Hepatocyte (in vitro differentiated cells): Measurements from ENCODE around the gene RNASE4. TPM values are rescaled to one million over a fixed set of nuclear protein-coding genes. Genes with fewer than 3 reads are reported as not detected.

Experiments
- DNase-seq: peaks from one replicate; pipeline ENCODE4 v3.0.0-alpha.2; 2016; ENCODE audit warnings: low spot score
- H2AFZ ChIP-seq: fragments of 200-600 bp; sonication (generic); 2 replicates; pipeline ENCODE4 v1.6.0; 2016; ENCODE audit warnings: antibody characterized with exemption, mild to moderate bottlenecking
- H3K27ac ChIP-seq: fragments of 200-600 bp; sonication (generic); 2 replicates; pipeline ENCODE4 v1.5.1; 2016; ENCODE audit warnings: mild to moderate bottlenecking
- H3K27me3 ChIP-seq: fragments of 200-600 bp; sonication (generic); 2 replicates; pipeline ENCODE4 v1.6.1; 2016
- H3K36me3 ChIP-seq: fragments of 200-600 bp; sonication (generic); replicated peaks from 2 replicates; pipeline ENCODE4 v1.5.1; 2016; ENCODE audit warnings: low read depth; ENCODE audit not compliant: insufficient read depth
- H3K4me1 ChIP-seq: fragments of 200-600 bp; sonication (generic); 2 replicates; pipeline ENCODE4 v1.5.1; 2016; ENCODE audit warnings: mild to moderate bottlenecking, moderate library complexity; ENCODE audit not compliant: insufficient read depth
- H3K4me2 ChIP-seq: fragments of 200-600 bp; sonication (generic); 2 replicates; pipeline ENCODE4 v1.6.0; 2016
- H3K4me3 ChIP-seq: fragments of 200-600 bp; sonication (generic); 2 replicates; pipeline ENCODE4 v1.5.1; 2016; ENCODE audit warnings: mild to moderate bottlenecking
- H3K79me2 ChIP-seq: fragments of 200-600 bp; sonication (generic); 2 replicates; pipeline ENCODE4 v1.6.0; 2017; ENCODE audit warnings: mild to moderate bottlenecking
- H3K9me2 ChIP-seq: fragments of 200-600 bp; sonication (generic); replicated peaks from 2 replicates; pipeline ENCODE4 v1.6.0; 2017; ENCODE audit warnings: mild to moderate bottlenecking; ENCODE audit not compliant: insufficient read depth
- H3K9me3 ChIP-seq: fragments of 200-600 bp; sonication (generic); 2 replicates; pipeline ENCODE4 v1.5.1; 2016; ENCODE audit warnings: low read depth, mild to moderate bottlenecking
- H4K20me1 ChIP-seq: fragments of 200-600 bp; sonication (generic); 2 replicates; pipeline ENCODE4 v1.6.0; 2016; ENCODE audit warnings: mild to moderate bottlenecking; ENCODE audit not compliant: insufficient read depth, poor library complexity, severe bottlenecking
- CTCF ChIP-seq: fragments of 200-600 bp; sonication (generic); IDR thresholded peaks from 2 replicates; pipeline ENCODE4 v1.5.1; 2016; ENCODE audit warnings: antibody characterized with exemption, mild to moderate bottlenecking; ENCODE audit not compliant: poor library complexity
- EZH2 ChIP-seq: fragments of 200-600 bp; sonication (generic); IDR thresholded peaks from 2 replicates; pipeline ENCODE4 v1.6.1; 2016; ENCODE audit warnings: antibody characterized with exemption, mild to moderate bottlenecking, borderline replicate concordance
- EZH2phosphoT487 ChIP-seq: fragments of 200-600 bp; sonication (generic); IDR thresholded peaks from one replicate; pipeline ENCODE4 v1.6.1; 2018; ENCODE audit warnings: antibody characterized with exemption, mild to moderate bottlenecking, low read depth, moderate library complexity; ENCODE audit not compliant: unreplicated experiment, severe bottlenecking
- WGBS: methylation state at CpG from one replicate; pipeline ENCODE4 v1.1.6; 2016; ENCODE audit warnings: low lambda C conversion rate; ENCODE audit errors: missing lambda C conversion rate; 5-methylcytosine and 5-hydroxymethylcytosine counted together
- polyA plus RNA-seq: library from polyadenylated mRNA; unstranded; fragments of >200 nt; fragmentation: Nextera tagmentation; extraction: Ambion mirVana; gene quantifications from 2 replicates; pipeline ENCODE4 v1.2.1, GENCODE V29; 2016
- total RNA-seq: library from RNA; depleted of rRNA; stranded (reverse); fragments of >200 nt; gene quantifications from 2 replicates; pipeline ENCODE4 v1.2.3, GENCODE V29; 2014

RNASE4 gene
- total and polyA plus RNA-seq, 2 experiments from 2014 or later: 44.5 to 96.2 TPM

GRCh38 chr14:20644520-20644919 lies 39.8 kb upstream of the RNASE4 start:
- H3K27me3 ChIP-seq: peaks cover 8% of the 10 kb centered on the region
- H4K20me1 ChIP-seq: no peaks in the 10 kb centered on the region
- H3K9me3 ChIP-seq: no peaks in the 10 kb centered on the region
- H3K27ac ChIP-seq: no peak overlapping the region
- H3K79me2 ChIP-seq: no peaks in the 10 kb centered on the region
- WGBS: 83% methylated on average over 2 of the region's 2 CpGs
- H3K4me2 ChIP-seq: no peak overlapping the region
- DNase-seq: no peak
- H3K36me3 ChIP-seq: no peaks in the 10 kb centered on the region
- no peak overlapping the region for H3K4me3 ChIP-seq
- no peak overlapping the region for H2AFZ ChIP-seq
- no peak for TF ChIP-seq EZH2phosphoT487
- no peak for TF ChIP-seq EZH2
- no peak for TF ChIP-seq CTCF
- no peaks in the 10 kb centered on the region for H3K4me1 ChIP-seq
- H3K9me2 ChIP-seq: no peaks in the 10 kb centered on the region

GRCh38 chr14:20645481-20645880 lies 38.9 kb upstream of the RNASE4 start:
- Histone ChIP-seq H4K20me1 (no peaks in the 10 kb centered on the region), H3K4me1 (no peaks in the 10 kb centered on the region), H3K9me3 (no peaks in the 10 kb centered on the region), H3K27ac (no peak overlapping the region), H3K4me3 (no peak overlapping the region), H3K9me2 (no peaks in the 10 kb centered on the region), H3K79me2 (no peaks in the 10 kb centered on the region), H2AFZ (no peak overlapping the region), H3K4me2 (no peak overlapping the region), H3K36me3 (no peaks in the 10 kb centered on the region), H3K27me3 (peaks cover 8% of the 10 kb centered on the region)
- WGBS: 77% methylated on average over 1 of the region's 1 CpG
- TF ChIP-seq EZH2 (no peak), EZH2phosphoT487 (no peak), CTCF (no peak)
- no peak for DNase-seq

GRCh38 chr14:20652996-20653975 lies 31.1 kb upstream of the RNASE4 start:
- peak overlapping the region; percentile 15 for H3K4me3 ChIP-seq
- H3K4me2 ChIP-seq: peak overlapping the region; percentile 76
- H3K79me2 ChIP-seq: no peaks in the 10 kb centered on the region
- H3K4me1 ChIP-seq: no peaks in the 10 kb centered on the region
- H3K9me3 ChIP-seq: no peaks in the 10 kb centered on the region
- H4K20me1 ChIP-seq: no peaks in the 10 kb centered on the region
- H2AFZ ChIP-seq: no peak overlapping the region
- no peak overlapping the region for H3K27ac ChIP-seq
- DNase-seq: peak; percentile 59
- no peaks in the 10 kb centered on the region for H3K36me3 ChIP-seq
- WGBS: 3% methylated on average over 38 of the region's 39 CpGs
- no peak for TF ChIP-seq EZH2phosphoT487
- peak; percentile 40 for TF ChIP-seq EZH2
- H3K9me2 ChIP-seq: no peaks in the 10 kb centered on the region
- peaks cover 54% of the 10 kb centered on the region for H3K27me3 ChIP-seq

GRCh38 chr14:20655851-20656250 lies 28.5 kb upstream of the RNASE4 start:
- Histone ChIP-seq H3K36me3 (no peaks in the 10 kb centered on the region), H2AFZ (no peak overlapping the region), H3K27me3 (peaks cover 54% of the 10 kb centered on the region), H3K27ac (no peak overlapping the region), H4K20me1 (no peaks in the 10 kb centered on the region), H3K4me2 (no peak overlapping the region), H3K9me2 (no peaks in the 10 kb centered on the region), H3K4me1 (no peaks in the 10 kb centered on the region), H3K4me3 (no peak overlapping the region), H3K79me2 (no peaks in the 10 kb centered on the region), H3K9me3 (no peaks in the 10 kb centered on the region)
- TF ChIP-seq EZH2phosphoT487: no peak
- no peak for TF ChIP-seq CTCF
- no peak for TF ChIP-seq EZH2
- no peak for DNase-seq
- WGBS: 91% methylated on average over 4 of the region's 4 CpGs
